Measurements from ENCODE around the gene PLTP. TPM values are rescaled to one million over a fixed set of nuclear protein-coding genes. Genes with fewer than 3 reads are reported as not detected.
"Not testable (repeated sequence)": the region's sequence is repeated elsewhere in the genome, so short reads cannot be mapped to it uniquely, and the experiment has no call there.

PLTP gene
- total RNA-seq, 1 experiment from 2014 or later, result 4.7 TPM

GRCh38 chr20:45957021-45957941 is 45.3 kb upstream of the PLTP start:
- DNase-seq (ENCODE audit: low read depth, low spot score) (no peak), ATAC-seq (no peak)
- H3K4me2 ChIP-seq (ENCODE audit: low read length), result no peak overlapping the region
- no peak overlapping the region for H2AFZ ChIP-seq (ENCODE audit: low read depth, low read length, poor library complexity, severe bottlenecking)
- TF ChIP-seq YY1 (IDR thresholded peaks at IDR 0.05; ENCODE audit: extremely low read depth, insufficient replicate concordance, low read depth, low read length) (no peak), EZH2phosphoT487 (IDR thresholded peaks at IDR 0.05; ENCODE audit: borderline replicate concordance) (no peak), ZNF274 (IDR thresholded peaks at IDR 0.05; ENCODE audit: low read depth, low read length) (no peak), POLR2A (IDR thresholded peaks at IDR 0.05; ENCODE audit: borderline replicate concordance, extremely low read depth, insufficient read depth, insufficient read length) (no peak), EZH2 (IDR thresholded peaks at IDR 0.05) (no peak), ATF3 (IDR thresholded peaks at IDR 0.05) (no peak), CBX3 (IDR thresholded peaks at IDR 0.05; ENCODE audit: low read depth) (no peak), RAD21 (IDR thresholded peaks at IDR 0.05; ENCODE audit: low read depth) (no peak), POLR2AphosphoS5 (IDR thresholded peaks at IDR 0.05; ENCODE audit: low read depth, low read length) (no peak), EGR1 (IDR thresholded peaks at IDR 0.05; ENCODE audit: low read depth) (no peak)
- no peaks in the 10 kb centered on the region for H3K79me2 ChIP-seq (ENCODE audit: insufficient read depth, low read length)
- RAD21 ChIA-PET (ENCODE audit: low non-redundant PET in 1 of 2, low total read pairs in 2 of 2, uncharacterized antibody in 2 of 2, unreplicated experiment in 2 of 2), result no interaction called here
- H3K9ac ChIP-seq (ENCODE audit: low read length), result no peak overlapping the region
- H3K4me1 ChIP-seq (ENCODE audit: control insufficient read depth in 1 of 2, insufficient read depth in 2 of 2, low read length in 2 of 2), result no peaks in the 10 kb centered on the region
- intact Hi-C loops (cut with micrococcal nuclease), result no loop called here
- no peaks in the 10 kb centered on the region for H3K9me3 ChIP-seq (ENCODE audit: control insufficient read depth in 1 of 2, insufficient read depth in 1 of 2, low read depth in 1 of 2, low read length in 2 of 2)
- CTCF ChIA-PET, result interaction anchor here (1.5 kb wide), 1 partner anchor 13 kb away, joined by 6 read pairs; no protein-coding TSS in a partner anchor
- no TSS peak for BruUV-seq (replicated peaks)
- peaks cover 35 to 45% of the 10 kb centered on the region in 2 experiments; a peak in 3 of 4 replicates for H3K36me3 ChIP-seq (ENCODE audit: control insufficient read depth in 1 of 2, insufficient read depth in 2 of 2, low read length in 2 of 2)
- H3K27me3 ChIP-seq (ENCODE audit: insufficient read depth, low read length), result no peaks in the 10 kb centered on the region
- H3K27ac ChIP-seq (ENCODE audit: low read depth, low read length), result no peak overlapping the region
- no peaks in the 10 kb centered on the region for H4K20me1 ChIP-seq (ENCODE audit: insufficient read depth)
- POLR2A ChIA-PET, result no interaction called here
- no peak overlapping the region for H3K4me3 ChIP-seq (replicated peaks in 1 of 2; ENCODE audit: low read depth in 1 of 2, low read length in 2 of 2)
- H3K9me2 ChIP-seq (ENCODE audit: insufficient read depth), result no peaks in the 10 kb centered on the region

GRCh38 chr20:45956326-45956725 is 44.4 kb upstream of the PLTP start:
- H3K9ac ChIP-seq (ENCODE audit: low read length); H2AFZ ChIP-seq (ENCODE audit: low read depth, low read length, poor library complexity, severe bottlenecking); BruUV-seq (replicated peaks); H3K79me2 ChIP-seq (ENCODE audit: insufficient read depth, low read length); H3K27ac ChIP-seq (ENCODE audit: low read depth, low read length); H4K20me1 ChIP-seq (ENCODE audit: insufficient read depth); ATAC-seq; H3K9me2 ChIP-seq (ENCODE audit: insufficient read depth); H3K9me3 ChIP-seq (ENCODE audit: control insufficient read depth in 1 of 2, insufficient read depth in 1 of 2, low read depth in 1 of 2, low read length in 2 of 2); POLR2A ChIA-PET; H3K4me3 ChIP-seq (replicated peaks in 1 of 2; ENCODE audit: low read depth in 1 of 2, low read length in 2 of 2); H3K4me2 ChIP-seq (ENCODE audit: low read length); H3K27me3 ChIP-seq (ENCODE audit: insufficient read depth, low read length); H3K4me1 ChIP-seq (ENCODE audit: control insufficient read depth in 1 of 2, insufficient read depth in 2 of 2, low read length in 2 of 2); DNase-seq (ENCODE audit: low read depth, low spot score); RAD21 ChIA-PET (ENCODE audit: low non-redundant PET in 1 of 2, low total read pairs in 2 of 2, uncharacterized antibody in 2 of 2, unreplicated experiment in 2 of 2); CTCF ChIA-PET; intact Hi-C loops (cut with micrococcal nuclease): not testable (repeated sequence)
- peaks cover 36 to 37% of the 10 kb centered on the region in 2 experiments; a peak in 3 of 4 replicates for H3K36me3 ChIP-seq (ENCODE audit: control insufficient read depth in 1 of 2, insufficient read depth in 2 of 2, low read length in 2 of 2)

Measured in HCT116 (cell line).